ENCODE data around the gene SNX25. TPM values are rescaled to one million over a fixed set of nuclear protein-coding genes. Genes with fewer than 3 reads are reported as not detected.
A peak's percentile ranks its signal among the peaks of the same experiment; 100 is the strongest.

SNX25 gene
- total and polyA plus RNA-seq, 2 of the 13 experiments (the other 11 are each of a cell fraction or from before 2014, with no cell fraction given), result 23.4 to 23.5 TPM

DNA sequence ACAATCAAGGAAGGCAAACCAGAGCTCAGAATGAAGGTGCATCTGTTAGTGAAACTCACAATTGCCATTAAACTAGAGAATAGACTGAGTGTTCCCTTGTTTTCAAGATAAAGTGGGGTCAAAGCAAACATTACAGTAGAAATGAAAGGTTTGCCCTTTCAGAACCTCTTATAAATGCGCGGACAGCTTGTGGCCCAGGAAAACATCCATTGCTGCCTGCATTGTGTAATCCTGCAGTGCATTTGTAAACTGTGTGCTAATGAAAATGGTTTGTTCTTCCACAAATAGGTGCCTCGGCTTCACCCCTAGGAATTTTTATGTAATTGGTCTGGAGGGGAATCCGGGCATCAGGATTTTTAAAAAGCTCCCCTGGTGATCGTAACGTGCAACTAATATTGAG is 62.8 kb downstream of the SNX25 start:
- ChIA-PET POLR2A (no interaction called here), CTCF (ENCODE audit: low intra/inter-chr PET ratio, low total read pairs) (no interaction called here)
- intact Hi-C loops (cut with micrococcal nuclease; ENCODE audit: unreplicated experiment) (no loop called here), in situ Hi-C loops (cut with HindIII; ENCODE audit: extremely low pct_ligation_motif_present, low pct_unique_long_range_greater_than_20kb) (no loop called here)
- 86% methylated on average over 6 of the region's 6 CpGs for WGBS (ENCODE audit: low lambda C conversion rate)
- no peaks in the 10 kb centered on the region for H3K9me3 ChIP-seq (ENCODE audit: low read length)
- ATAC-seq (no peak), DNase-seq (ENCODE audit: low spot score) (peak; percentile 24), FAIRE-seq (no peak)
- TF ChIP-seq ZBTB33 (CRISPR knock-in tag; IDR thresholded peaks at IDR 0.05) (0 out of 2 replicates have a peak, but pooled peaks have one; percentile 28), SOX13 (IDR thresholded peaks at IDR 0.05) (no peak), SOX13 (CRISPR knock-in tag; conservative IDR thresholded peaks at IDR 0.05 in 1 of 2, IDR thresholded peaks at IDR 0.05 in 1 of 2) (peak in 1 of 2 experiments; percentile 24; a peak in 1 of 4 replicates), CEBPB (IDR thresholded peaks at IDR 0.05; ENCODE audit: borderline replicate concordance, low read depth, low read length) (peak; percentile 38; the same call in 1 of the 2 replicates), EP300 (IDR thresholded peaks at IDR 0.05; ENCODE audit: low read depth in 2 of 2, low read length in 2 of 2) (no peak), EP300 (CRISPR knock-in tag; IDR thresholded peaks at IDR 0.05; ENCODE audit: borderline replicate concordance) (no peak)
- peaks cover 31% of the 10 kb centered on the region for H3K4me1 ChIP-seq (ENCODE audit: insufficient read depth, low read length)
- no peaks in the 10 kb centered on the region; the same call in 1 of the 2 replicates for H4K20me1 ChIP-seq (ENCODE audit: insufficient read depth, low read length)
- BruUV-seq (replicated peaks), result no TSS peak
- H2AFZ ChIP-seq (ENCODE audit: low read length), result no peak overlapping the region
- no peak overlapping the region for H3K4me3 ChIP-seq (replicated peaks in 1 of 3; ENCODE audit: insufficient read depth in 1 of 3, low read depth in 2 of 3, low read length in 3 of 3)
- no peak overlapping the region for H3K9ac ChIP-seq (ENCODE audit: insufficient read depth, low read depth, low read length)
- H3K27me3 ChIP-seq (ENCODE audit: control insufficient read depth in 1 of 2, insufficient read depth in 2 of 2, low read length in 2 of 2), result no peaks in the 10 kb centered on the region
- H3K36me3 ChIP-seq (replicated peaks in 1 of 2; ENCODE audit: control insufficient read depth in 1 of 2, insufficient read depth in 2 of 2, low read length in 2 of 2), result peaks cover 7 to 30% of the 10 kb centered on the region in 2 experiments; a peak in 4 of 5 replicates
- no peaks in the 10 kb centered on the region for H3K79me2 ChIP-seq (ENCODE audit: insufficient read depth, low read length)
- no peak overlapping the region for H3K4me2 ChIP-seq (ENCODE audit: low read depth, low read length)
- H3K27ac ChIP-seq (ENCODE audit: extremely low read length, insufficient read depth, low read length), result no peak overlapping the region

DNA sequence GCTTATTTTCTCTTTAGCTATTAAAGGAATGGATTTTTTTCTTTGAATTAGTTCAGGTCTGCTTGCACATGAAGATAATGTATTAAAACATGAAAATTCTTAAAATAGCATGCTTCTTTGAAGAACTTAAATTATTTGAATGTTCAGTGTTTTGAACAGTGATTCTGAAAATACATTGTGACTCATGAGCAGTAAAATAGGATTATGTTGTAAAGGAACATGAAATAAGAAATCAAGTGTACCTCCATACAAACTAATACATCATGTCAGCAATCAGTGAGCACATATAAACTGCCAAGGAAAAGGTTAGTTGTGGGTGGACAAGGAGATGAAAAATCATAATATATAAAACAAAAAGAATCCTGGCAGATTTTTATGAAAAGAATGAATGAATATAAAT is 66.1 kb downstream of the SNX25 start:
- CTCF ChIA-PET (ENCODE audit: low intra/inter-chr PET ratio, low total read pairs), result no interaction called here
- Histone ChIP-seq H3K9ac (ENCODE audit: insufficient read depth, low read depth, low read length) (no peak overlapping the region), H3K4me2 (ENCODE audit: low read depth, low read length) (no peak overlapping the region), H3K36me3 (replicated peaks in 1 of 2; ENCODE audit: control insufficient read depth in 1 of 2, insufficient read depth in 2 of 2, low read length in 2 of 2) (peaks cover 4 to 11% of the 10 kb centered on the region in 2 experiments; a peak in 3 of 5 replicates), H3K27ac (ENCODE audit: extremely low read length, insufficient read depth, low read length) (no peak overlapping the region), H3K79me2 (ENCODE audit: insufficient read depth, low read length) (no peaks in the 10 kb centered on the region), H3K9me3 (ENCODE audit: low read length) (no peaks in the 10 kb centered on the region), H2AFZ (ENCODE audit: low read length) (no peak overlapping the region), H3K4me3 (replicated peaks in 1 of 3; ENCODE audit: insufficient read depth in 1 of 3, low read depth in 2 of 3, low read length in 3 of 3) (no peak overlapping the region), H3K4me1 (ENCODE audit: insufficient read depth, low read length) (peaks cover 22% of the 10 kb centered on the region), H4K20me1 (ENCODE audit: insufficient read depth, low read length) (no peaks in the 10 kb centered on the region; the same call in 1 of the 2 replicates), H3K27me3 (ENCODE audit: control insufficient read depth in 1 of 2, insufficient read depth in 2 of 2, low read length in 2 of 2) (no peaks in the 10 kb centered on the region)
- ATAC-seq (no peak), FAIRE-seq (no peak), DNase-seq (ENCODE audit: low spot score) (no peak)
- POLR2A ChIA-PET, result no interaction called here
- intact Hi-C loops (cut with micrococcal nuclease; ENCODE audit: unreplicated experiment), result no loop called here
- BruUV-seq (replicated peaks), result no TSS peak
- no peak for TF ChIP-seq KLF12 (CRISPR knock-in tag; IDR thresholded peaks at IDR 0.05; ENCODE audit: borderline replicate concordance)
- TF ChIP-seq SMAD3 (CRISPR knock-in tag; IDR thresholded peaks at IDR 0.05), result no peak
- in situ Hi-C loops (cut with HindIII; ENCODE audit: extremely low pct_ligation_motif_present, low pct_unique_long_range_greater_than_20kb), result no loop called here
